GM18868 (cell line): ENCODE measurements around the gene PDCD2.
A peak's percentile ranks its signal among the peaks of the same experiment; 100 is the strongest.
"Not testable (repeated sequence)": the region's sequence is repeated elsewhere in the genome, so short reads cannot be mapped to it uniquely, and the experiment has no call there.

ENCODE experiments used
- ATAC-seq: cut with Tn5 transposase; IDR thresholded peaks from one replicate; pipeline ENCODE4 v1.9.1; 2021; ENCODE audit warnings: mild to moderate bottlenecking, moderate library complexity; ENCODE audit not compliant: unreplicated experiment

PDCD2 gene, protein sequence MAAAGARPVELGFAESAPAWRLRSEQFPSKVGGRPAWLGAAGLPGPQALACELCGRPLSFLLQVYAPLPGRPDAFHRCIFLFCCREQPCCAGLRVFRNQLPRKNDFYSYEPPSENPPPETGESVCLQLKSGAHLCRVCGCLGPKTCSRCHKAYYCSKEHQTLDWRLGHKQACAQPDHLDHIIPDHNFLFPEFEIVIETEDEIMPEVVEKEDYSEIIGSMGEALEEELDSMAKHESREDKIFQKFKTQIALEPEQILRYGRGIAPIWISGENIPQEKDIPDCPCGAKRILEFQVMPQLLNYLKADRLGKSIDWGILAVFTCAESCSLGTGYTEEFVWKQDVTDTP

GRCh38 chr6:170584181-170584953, at the start of gene PDCD2:
TSS of gene PDCD2 (minus strand) at chr6:170584637. CDS start at chr6:170584581, 56 bp downstream.
- peak; percentile 97 for ATAC-seq

- not testable (repeated sequence) for ATAC-seq
These were observed 31.6 kb upstream of the PDCD2 start for GRCh38 chr6:170616020-170616554.

GRCh38 chr6:170612256-170612804, 27.9 kb upstream of the PDCD2 start:
- ATAC-seq: peak; percentile 87

GRCh38 chr6:170609225-170609624, 24.8 kb upstream of the PDCD2 start:
- ATAC-seq: not testable (repeated sequence)

- ATAC-seq: no peak
These were observed 21.3 kb upstream of the PDCD2 start for GRCh38 chr6:170605574-170606259.

DNA sequence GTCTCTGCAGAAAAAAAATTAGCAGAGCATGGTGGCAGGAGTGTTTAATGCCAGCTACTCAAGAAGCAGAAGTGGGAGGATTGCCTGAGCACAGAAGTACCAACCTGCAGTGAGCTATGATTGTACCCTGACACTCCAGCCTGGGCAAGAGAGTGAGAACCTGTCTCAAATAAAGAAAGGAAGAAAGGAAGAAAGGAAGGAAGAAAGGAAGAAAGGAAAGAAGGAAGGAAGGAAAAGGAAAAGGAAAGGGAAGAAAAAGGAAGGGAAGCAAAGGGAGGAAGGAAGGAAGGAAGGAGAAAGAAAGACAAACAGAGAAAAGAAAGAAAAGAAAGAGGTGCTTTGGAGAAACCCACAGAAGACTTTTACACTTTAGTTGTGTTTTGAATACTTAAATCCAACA, 12.8 kb upstream of the PDCD2 start:
- ATAC-seq: no peak

GRCh38 chr6:170596426-170596825, 12.0 kb upstream of the PDCD2 start:
- ATAC-seq: no peak

DNA sequence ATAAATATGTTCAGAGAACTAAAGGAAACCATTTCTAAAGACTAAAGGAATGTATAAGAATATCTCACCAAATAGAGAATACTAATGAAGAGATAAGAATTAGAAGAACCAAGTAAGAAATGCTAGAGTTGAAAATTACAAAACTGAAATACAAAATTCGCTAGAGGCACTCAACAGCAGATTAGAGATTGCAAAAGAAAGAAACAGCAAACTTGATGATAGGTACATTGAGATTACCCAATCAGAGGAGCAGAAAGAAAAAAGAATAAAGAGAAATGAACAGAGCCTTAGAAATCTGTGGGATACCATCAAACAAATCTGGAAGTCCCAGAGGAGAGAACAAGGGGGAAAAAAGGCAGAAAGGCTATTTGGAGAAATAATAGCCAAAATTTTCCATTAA, 6.3 kb upstream of the PDCD2 start:
- ATAC-seq: no peak

DNA sequence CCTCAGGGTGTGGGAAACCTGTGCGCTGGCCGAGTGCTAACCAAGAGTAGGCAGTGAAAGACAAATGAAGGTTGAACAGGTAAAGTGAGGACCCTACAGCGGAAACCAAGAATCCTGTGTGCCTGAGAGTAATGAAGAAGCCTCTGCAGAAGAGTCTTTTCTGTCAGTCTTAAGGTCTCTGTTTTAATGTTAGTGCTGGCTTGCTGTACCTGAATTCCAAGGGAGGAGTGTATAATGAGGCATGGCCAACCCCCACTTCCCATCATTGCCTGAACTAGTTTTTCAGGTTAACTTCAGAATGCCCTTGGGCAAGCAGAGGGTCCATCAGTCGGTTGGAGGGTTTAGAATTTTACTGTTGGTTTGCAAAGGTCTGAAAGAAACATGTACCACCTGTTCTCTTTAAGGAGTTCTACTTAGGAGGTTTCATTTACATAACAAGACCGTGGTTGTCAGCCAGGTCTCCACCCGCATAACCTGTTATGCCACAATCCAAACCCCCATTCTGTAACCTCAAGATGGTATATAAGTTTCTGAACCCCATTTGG, 589 bp upstream of the PDCD2 start:
- peak; percentile 30 for ATAC-seq

GRCh38 chr6:170583756-170584180, 669 bp downstream of the PDCD2 start:
- no peak for ATAC-seq

GRCh38 chr6:170578909-170579308, 5.5 kb downstream of the PDCD2 start:
- ATAC-seq: no peak

GRCh38 chr6:170575250-170575649, 9.2 kb downstream of the PDCD2 start:
- ATAC-seq: no peak

DNA sequence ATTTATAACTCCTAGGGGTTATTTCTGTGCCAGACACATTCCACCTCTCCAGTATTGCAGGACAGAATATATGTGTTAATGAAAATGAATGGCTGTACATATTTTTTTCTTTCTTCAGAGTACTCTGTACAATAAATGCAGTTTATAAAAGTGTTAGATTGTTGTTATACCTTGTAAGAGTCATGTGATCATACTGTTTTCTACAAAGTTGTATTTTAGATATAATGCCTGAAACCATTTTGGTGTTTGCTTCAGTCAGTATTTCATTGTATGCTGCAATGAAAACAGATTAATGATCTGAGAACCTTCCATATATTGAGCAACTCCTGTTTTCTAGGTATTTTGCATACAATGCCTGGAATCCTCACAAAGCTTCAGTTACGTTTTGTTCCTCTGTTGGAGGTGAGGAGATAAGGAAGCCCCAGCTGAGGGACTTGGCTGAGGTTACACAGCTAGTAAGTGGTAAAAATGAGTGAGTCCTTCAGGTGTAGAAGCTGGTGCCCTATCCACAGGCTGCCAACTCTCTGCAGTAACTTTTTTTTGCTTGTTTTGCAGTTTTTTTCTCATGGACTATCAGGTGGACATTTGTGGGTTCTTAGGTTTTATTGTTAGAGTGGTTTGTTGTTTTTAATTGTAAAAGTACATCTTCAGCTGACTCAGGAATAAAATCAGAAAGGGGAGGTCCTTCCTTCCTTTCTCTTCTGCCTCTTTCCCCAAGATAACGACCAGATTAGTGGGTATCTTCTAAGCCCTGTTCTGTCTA, 11.6 kb downstream of the PDCD2 start:
- ATAC-seq: no peak

DNA sequence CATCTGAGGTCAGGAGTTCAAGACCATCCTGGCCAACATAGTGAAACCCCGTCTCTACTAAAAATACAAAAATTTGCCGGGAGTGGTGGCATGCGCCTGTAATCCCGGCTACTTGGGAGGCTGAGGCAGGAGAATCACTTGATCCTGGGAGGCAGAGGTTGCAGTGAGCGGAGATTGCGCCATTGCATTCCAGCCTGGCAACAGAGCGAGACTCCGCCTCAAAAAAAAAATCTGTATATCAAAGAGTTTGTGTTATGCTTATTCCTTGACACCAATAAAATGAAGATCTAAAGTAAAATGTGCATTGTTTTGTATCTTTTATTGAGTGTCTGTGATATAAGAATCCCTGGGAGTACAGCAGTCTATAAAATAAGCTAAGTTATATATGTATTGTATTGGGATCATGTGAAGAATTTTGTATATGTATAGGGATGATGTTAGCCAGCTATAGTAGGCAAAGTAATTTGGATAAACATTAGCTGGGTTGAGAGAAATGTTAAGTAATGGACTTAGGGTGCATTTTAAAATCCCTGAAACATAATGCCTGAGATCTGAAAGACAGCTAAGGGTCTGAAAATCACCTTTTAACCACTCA, 19.4 kb downstream of the PDCD2 start:
- no peak for ATAC-seq

- ATAC-seq: no peak
These were observed 22.9 kb downstream of the PDCD2 start for GRCh38 chr6:170561555-170561954.

GRCh38 chr6:170555305-170555704, 29.1 kb downstream of the PDCD2 start:
- no peak for ATAC-seq

DNA sequence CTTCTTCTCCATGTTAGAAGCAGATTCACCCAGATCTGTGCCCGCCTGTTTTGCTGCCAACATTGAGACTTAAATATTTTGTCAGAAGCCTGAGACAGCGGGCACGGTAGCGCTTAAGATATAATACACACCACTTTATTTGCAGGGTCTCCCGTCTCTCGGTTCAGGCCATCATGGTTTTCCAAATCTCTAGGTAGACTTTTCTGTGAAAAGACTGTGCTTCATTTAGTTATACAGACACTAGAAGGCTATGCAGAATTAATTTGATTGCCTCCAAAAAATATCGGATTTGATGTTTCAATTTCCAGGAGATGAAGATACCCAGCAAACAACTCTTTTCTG, 29.7 kb downstream of the PDCD2 start:
- no peak for ATAC-seq

GRCh38 chr6:170554013-170554795, 30.2 kb downstream of the PDCD2 start, which contains the start of gene TBP:
TSS of gene TBP (plus strand) at chr6:170554369. CDS start at chr6:170557030, 2,661 bp downstream.
- peak; percentile 96 for ATAC-seq

- peak; percentile 38 for ATAC-seq
These were observed 30.9 kb downstream of the PDCD2 start for GRCh38 chr6:170553534-170554012.
